Panc1 (cell line): ENCODE measurements around the gene HOXA4. TPM values are rescaled to one million over a fixed set of nuclear protein-coding genes. Genes with fewer than 3 reads are reported as not detected.

Source experiments
- ATAC-seq: fragments of 200-7000 bp; cut with Tn5 transposase; 2 replicates; pipeline ENCODE4 v1.9.1; 2020; ENCODE audit warnings: mild to moderate bottlenecking, moderate library complexity
- BruUV-seq: library from RNA; stranded (reverse); fragments of 400-500 nt; replicated peaks from 2 replicates; lab custom pipeline; 2021; lab: Mats Ljungman, UMichigan
- CTCF ChIA-PET: fragments of 300-600 bp; sonication (Branson Sonifier 250); formaldehyde crosslinking; loops from one replicate; lab custom pipeline; 2022; ENCODE audit warnings: antibody characterized with exemption; lab: Charles Lee
- POLR2A ChIA-PET: fragments of 300-600 bp; sonication (Branson Sonifier 250); formaldehyde crosslinking; loops from one replicate; lab custom pipeline; 2022; ENCODE audit warnings: antibody characterized with exemption; lab: Charles Lee
- DNase-seq: peaks from one replicate; pipeline ENCODE4 v3.0.0-alpha.2; 2010; ENCODE audit warnings: low read depth, low spot score
- H3K27ac ChIP-seq: 2 replicates; pipeline ENCODE4 v1.5.1; 2011; ENCODE audit warnings: mild to moderate bottlenecking, low read length, inconsistent platforms
- H3K27me3 ChIP-seq: fragments of 200-500 bp; sonication (Bioruptor generic); 2 replicates; pipeline ENCODE4 v1.6.0; 2014; ENCODE audit warnings: low read length, inconsistent platforms; ENCODE audit not compliant: control insufficient read depth, insufficient read depth
- H3K36me3 ChIP-seq: fragments of 200-500 bp; sonication (Bioruptor generic); 2 replicates; pipeline ENCODE4 v1.5.1; 2014; ENCODE audit warnings: inconsistent platforms, mild to moderate bottlenecking, low read length, moderate library complexity; ENCODE audit not compliant: control insufficient read depth, insufficient read depth
- H3K4me1 ChIP-seq: 2 replicates; pipeline ENCODE4 v1.5.1; 2011; ENCODE audit warnings: inconsistent platforms, mild to moderate bottlenecking, low read length, moderate library complexity; ENCODE audit not compliant: control insufficient read depth, insufficient read depth
- H3K4me3 ChIP-seq, 2 experiments: 2 replicates each; pipeline ENCODE4 v1.5.1; 2011 to 2012; ENCODE audit warnings: low read depth in 2 of 2, low read length in 2 of 2, mild to moderate bottlenecking in 2 of 2, inconsistent platforms in 1 of 2, moderate library complexity in 1 of 2
- H3K9me3 ChIP-seq: fragments of 200-500 bp; sonication (Bioruptor generic); 2 replicates; pipeline ENCODE4 v1.5.1; 2014; ENCODE audit warnings: low read depth, mild to moderate bottlenecking, inconsistent platforms, low read length, moderate library complexity; ENCODE audit not compliant: control insufficient read depth, insufficient read depth
- POLR2AphosphoS5 ChIP-seq: IDR thresholded peaks from 2 replicates; pipeline ENCODE4 v1.6.1; 2012; ENCODE audit warnings: mild to moderate bottlenecking, low read depth, low read length, moderate library complexity
- SIN3A ChIP-seq: IDR thresholded peaks from 2 replicates; pipeline ENCODE4 v1.6.1; 2012; ENCODE audit warnings: low read depth, mild to moderate bottlenecking, low read length, moderate library complexity, borderline replicate concordance; ENCODE audit not compliant: insufficient read depth
- TCF7L2 ChIP-seq: IDR thresholded peaks from 2 replicates; pipeline ENCODE4 v1.6.1; 2011; ENCODE audit warnings: mild to moderate bottlenecking, low read depth, low read length, inconsistent platforms
- in situ Hi-C: cut with HindIII; loops from 2 replicates; pipeline ENCODE4 v1.10.0; 2016; ENCODE audit warnings: low sequenced_read_pairs, low pct_unique_long_range_greater_than_20kb
- intact Hi-C: fragments of 100-400 bp; cut with micrococcal nuclease; formaldehyde crosslinking; loops from one replicate; pipeline ENCODE4 v1.10.0; 2022; ENCODE audit not compliant: unreplicated experiment
- total RNA-seq: library from RNA; stranded (reverse); gene quantifications from one replicate; pipeline ENCODE4 v1.2.1, GENCODE V29; 2021; ENCODE audit not compliant: unreplicated experiment
- TF ChIP-seq, protein P1 (sequence below), 2 experiments: IDR thresholded peaks; 2 replicates each; pipeline ENCODE4 v1.6.1; 2011 to 2012; ENCODE audit warnings: low read depth in 2 of 2, control low read depth in 1 of 2, low read length in 1 of 2, mild to moderate bottlenecking in 1 of 2, moderate library complexity in 1 of 2; ENCODE audit not compliant: insufficient read depth in 1 of 2
- TF ChIP-seq, protein P2 (sequence below): fragments of 450-650 bp; IDR thresholded peaks from 2 replicates; pipeline ENCODE4 v1.5.1; 2017; ENCODE audit warnings: mild to moderate bottlenecking

Gene HOXA4
- total RNA-seq, 1 experiment from 2014 or later = 0.39 TPM

DNA sequence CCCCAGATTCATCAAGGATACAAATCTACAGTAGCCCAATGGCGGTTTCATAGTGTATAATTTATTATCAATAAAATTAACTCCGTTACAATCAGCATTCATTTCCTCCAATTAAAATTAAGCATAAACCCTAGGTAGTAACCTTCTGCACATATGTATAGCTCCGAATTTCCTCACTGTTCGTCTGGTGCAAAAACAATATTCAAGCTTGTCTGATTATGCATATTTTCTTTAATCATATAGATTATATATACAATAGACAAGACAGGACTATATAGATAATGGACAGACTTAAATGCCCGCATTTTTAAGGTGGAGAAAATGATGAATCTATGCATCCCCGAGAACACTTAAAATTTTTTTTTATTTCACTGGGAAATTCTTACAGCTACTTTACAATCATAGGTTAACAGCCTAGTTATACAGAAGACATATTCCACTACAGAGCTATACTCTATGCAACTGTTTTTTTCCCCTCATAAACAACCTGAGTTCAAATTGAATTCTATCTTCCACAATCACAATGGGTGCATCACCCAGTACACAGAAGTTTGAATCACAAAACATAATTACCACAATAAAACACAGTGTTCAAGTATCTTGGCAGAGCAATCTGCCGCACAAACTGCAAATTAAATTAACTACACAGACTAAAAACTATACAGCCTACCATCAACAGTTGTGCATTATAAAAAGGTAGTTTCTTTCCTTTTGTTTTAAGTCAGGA lies 32.2 kb upstream of the HOXA4 start:
- Histone ChIP-seq H3K36me3 (no peaks in the 10 kb centered on the region; the same call in 1 of the 2 replicates), H3K27me3 (no peaks in the 10 kb centered on the region), H3K27ac (no peak overlapping the region), H3K4me1 (no peaks in the 10 kb centered on the region), H3K9me3 (no peaks in the 10 kb centered on the region), H3K4me3 (no peak overlapping the region)
- no TSS peak for BruUV-seq
- intact Hi-C loops (loop anchor here (5.0 kb wide), 1 partner anchor 785 kb away; no protein-coding TSS in a partner anchor), in situ Hi-C loops (no loop called here)
- DNase-seq (no peak), ATAC-seq (no peak)
- ChIA-PET POLR2A (no interaction called here), CTCF (interaction anchor here (0.7 to 2.5 kb wide), 2 partner anchors 480 to 794 kb away, joined by 6 to 18 read pairs; no protein-coding TSS in a partner anchor)
- TF ChIP-seq TCF7L2 = no peak
- TF ChIP-seq, protein P1, sequence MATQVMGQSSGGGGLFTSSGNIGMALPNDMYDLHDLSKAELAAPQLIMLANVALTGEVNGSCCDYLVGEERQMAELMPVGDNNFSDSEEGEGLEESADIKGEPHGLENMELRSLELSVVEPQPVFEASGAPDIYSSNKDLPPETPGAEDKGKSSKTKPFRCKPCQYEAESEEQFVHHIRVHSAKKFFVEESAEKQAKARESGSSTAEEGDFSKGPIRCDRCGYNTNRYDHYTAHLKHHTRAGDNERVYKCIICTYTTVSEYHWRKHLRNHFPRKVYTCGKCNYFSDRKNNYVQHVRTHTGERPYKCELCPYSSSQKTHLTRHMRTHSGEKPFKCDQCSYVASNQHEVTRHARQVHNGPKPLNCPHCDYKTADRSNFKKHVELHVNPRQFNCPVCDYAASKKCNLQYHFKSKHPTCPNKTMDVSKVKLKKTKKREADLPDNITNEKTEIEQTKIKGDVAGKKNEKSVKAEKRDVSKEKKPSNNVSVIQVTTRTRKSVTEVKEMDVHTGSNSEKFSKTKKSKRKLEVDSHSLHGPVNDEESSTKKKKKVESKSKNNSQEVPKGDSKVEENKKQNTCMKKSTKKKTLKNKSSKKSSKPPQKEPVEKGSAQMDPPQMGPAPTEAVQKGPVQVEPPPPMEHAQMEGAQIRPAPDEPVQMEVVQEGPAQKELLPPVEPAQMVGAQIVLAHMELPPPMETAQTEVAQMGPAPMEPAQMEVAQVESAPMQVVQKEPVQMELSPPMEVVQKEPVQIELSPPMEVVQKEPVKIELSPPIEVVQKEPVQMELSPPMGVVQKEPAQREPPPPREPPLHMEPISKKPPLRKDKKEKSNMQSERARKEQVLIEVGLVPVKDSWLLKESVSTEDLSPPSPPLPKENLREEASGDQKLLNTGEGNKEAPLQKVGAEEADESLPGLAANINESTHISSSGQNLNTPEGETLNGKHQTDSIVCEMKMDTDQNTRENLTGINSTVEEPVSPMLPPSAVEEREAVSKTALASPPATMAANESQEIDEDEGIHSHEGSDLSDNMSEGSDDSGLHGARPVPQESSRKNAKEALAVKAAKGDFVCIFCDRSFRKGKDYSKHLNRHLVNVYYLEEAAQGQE (IDR thresholded peaks at IDR 0.05; ENCODE audit: insufficient read depth in 1 of 2, low read depth in 2 of 2, low read length in 1 of 2) = no peak
- TF ChIP-seq, protein P2, sequence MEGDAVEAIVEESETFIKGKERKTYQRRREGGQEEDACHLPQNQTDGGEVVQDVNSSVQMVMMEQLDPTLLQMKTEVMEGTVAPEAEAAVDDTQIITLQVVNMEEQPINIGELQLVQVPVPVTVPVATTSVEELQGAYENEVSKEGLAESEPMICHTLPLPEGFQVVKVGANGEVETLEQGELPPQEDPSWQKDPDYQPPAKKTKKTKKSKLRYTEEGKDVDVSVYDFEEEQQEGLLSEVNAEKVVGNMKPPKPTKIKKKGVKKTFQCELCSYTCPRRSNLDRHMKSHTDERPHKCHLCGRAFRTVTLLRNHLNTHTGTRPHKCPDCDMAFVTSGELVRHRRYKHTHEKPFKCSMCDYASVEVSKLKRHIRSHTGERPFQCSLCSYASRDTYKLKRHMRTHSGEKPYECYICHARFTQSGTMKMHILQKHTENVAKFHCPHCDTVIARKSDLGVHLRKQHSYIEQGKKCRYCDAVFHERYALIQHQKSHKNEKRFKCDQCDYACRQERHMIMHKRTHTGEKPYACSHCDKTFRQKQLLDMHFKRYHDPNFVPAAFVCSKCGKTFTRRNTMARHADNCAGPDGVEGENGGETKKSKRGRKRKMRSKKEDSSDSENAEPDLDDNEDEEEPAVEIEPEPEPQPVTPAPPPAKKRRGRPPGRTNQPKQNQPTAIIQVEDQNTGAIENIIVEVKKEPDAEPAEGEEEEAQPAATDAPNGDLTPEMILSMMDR = no peak

DNA sequence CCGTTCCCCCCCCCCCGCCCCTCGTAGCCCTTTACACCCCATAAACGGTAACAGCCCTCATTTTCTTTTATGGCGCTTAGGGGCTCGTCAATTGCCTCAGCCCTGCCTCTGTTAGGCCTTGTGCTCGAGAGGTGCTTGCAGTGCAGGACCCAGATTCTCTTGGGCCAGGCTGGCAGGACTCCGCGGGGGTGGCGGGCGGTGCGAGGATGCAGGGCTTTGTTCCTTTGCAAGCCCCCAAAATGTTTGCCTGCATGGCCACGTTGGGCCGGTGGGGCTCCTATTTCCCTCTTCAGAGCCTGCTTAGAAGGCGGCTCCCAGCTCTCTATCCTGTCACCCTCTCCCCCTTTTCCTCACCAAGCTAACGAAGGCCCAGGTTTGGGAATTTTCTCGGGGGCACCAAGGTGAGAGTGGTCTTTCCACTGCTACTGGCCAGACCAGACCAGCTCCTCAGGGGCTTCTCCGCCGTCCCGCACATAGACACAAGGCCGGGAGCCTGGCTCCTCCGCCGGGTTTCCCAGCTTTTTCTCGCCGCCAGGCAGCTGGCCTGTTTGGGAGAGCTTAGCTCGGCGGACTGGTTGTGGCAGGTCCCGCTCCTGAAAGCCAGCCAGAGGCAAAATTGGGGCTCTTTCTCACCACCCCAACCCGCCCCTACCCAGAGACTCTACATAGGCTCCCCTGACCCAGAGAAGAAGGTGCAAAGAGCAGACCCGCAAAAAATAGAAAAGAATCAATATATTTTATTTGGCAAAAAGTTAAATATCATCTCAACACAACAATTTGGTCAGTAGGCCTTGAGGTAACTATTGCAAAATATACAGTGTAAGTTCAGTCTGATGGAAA lies 31.4 kb upstream of the HOXA4 start:
- no peak for TF ChIP-seq SIN3A
- TF ChIP-seq, protein P2 = no peak
- no peak for TF ChIP-seq TCF7L2
- TF ChIP-seq POLR2AphosphoS5 = no peak
- TF ChIP-seq, protein P1 (IDR thresholded peaks at IDR 0.05; ENCODE audit: insufficient read depth in 1 of 2, low read depth in 2 of 2, low read length in 1 of 2) = no peak
- Histone ChIP-seq H3K27me3 (no peaks in the 10 kb centered on the region), H3K36me3 (no peaks in the 10 kb centered on the region; the same call in 1 of the 2 replicates), H3K9me3 (no peaks in the 10 kb centered on the region), H3K4me1 (no peaks in the 10 kb centered on the region), H3K4me3 (no peak overlapping the region), H3K27ac (no peak overlapping the region)
- BruUV-seq = no TSS peak
- no peak for ATAC-seq
- intact Hi-C loops = loop anchor here (2.0 to 5.0 kb wide), 2 partner anchors 479 to 785 kb away; no protein-coding TSS in a partner anchor
- no peak for DNase-seq
- CTCF ChIA-PET = interaction anchor here (0.7 to 2.5 kb wide), 8 partner anchors 12 to 1269 kb away, joined by 3 to 24 read pairs (median 6); no protein-coding TSS in a partner anchor
- in situ Hi-C loops = no loop called here
- POLR2A ChIA-PET = no interaction called here
